Nephron (organoid): Measurements from ENCODE around the gene ZNF423.

Source experiments
- H3K27ac Mint-ChIP-seq, 3 experiments: 2 replicates each; pipeline ENCODE4 v1.8.0; 2020; ENCODE audit warnings: mixed read lengths in 3 of 3, mild to moderate bottlenecking in 2 of 3, moderate library complexity in 1 of 3
- H3K27me3 Mint-ChIP-seq: 2 replicates; pipeline ENCODE4 v1.8.0; 2021; ENCODE audit warnings: low read depth, mild to moderate bottlenecking, moderate library complexity, mixed read lengths
- H3K36me3 Mint-ChIP-seq: 2 replicates; pipeline ENCODE4 v1.8.0; 2020; ENCODE audit warnings: low read depth, mixed read lengths
- H3K4me1 Mint-ChIP-seq: 2 replicates; pipeline ENCODE4 v1.8.0; 2020; ENCODE audit warnings: mixed read lengths
- H3K4me3 Mint-ChIP-seq, 3 experiments: 2 replicates each; pipeline ENCODE4 v1.8.0; 2020; ENCODE audit warnings: mild to moderate bottlenecking in 3 of 3, mixed read lengths in 3 of 3, moderate library complexity in 2 of 3
- H3K9me3 Mint-ChIP-seq: 2 replicates; pipeline ENCODE4 v1.8.0; 2020; ENCODE audit warnings: mixed read lengths
- TF ChIP-seq, protein P1 (sequence below), 3 experiments: fragments of 200-600 bp; sonication (generic); IDR thresholded peaks; one replicate each; pipeline ENCODE4 v1.5.0; 2021; ENCODE audit warnings: antibody characterized with exemption in 3 of 3; ENCODE audit not compliant: unreplicated experiment in 3 of 3

Gene ZNF423

DNA sequence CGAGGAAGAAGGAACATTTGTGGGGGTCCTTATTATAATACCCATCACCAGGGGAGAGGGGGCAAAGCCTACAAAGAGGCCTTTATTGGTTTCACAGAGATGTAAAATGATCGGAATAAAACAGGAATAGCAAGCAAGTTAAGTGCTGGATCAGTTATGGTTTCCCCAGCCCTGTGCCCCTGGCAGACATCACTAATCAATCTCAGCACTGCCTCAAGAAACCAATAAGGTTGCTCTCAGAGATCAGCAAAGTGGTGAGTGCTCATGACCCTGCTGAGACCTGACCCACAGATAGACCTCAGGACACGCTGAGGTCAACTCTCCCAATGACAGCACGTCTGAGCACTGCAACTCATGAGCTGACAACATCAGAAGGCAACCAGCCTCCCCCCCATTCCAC lies 66.3 kb downstream of the ZNF423 start:
- H3K9me3 Mint-ChIP-seq, result no peaks in the 10 kb centered on the region
- no peaks in the 10 kb centered on the region for H3K27me3 Mint-ChIP-seq
- H3K4me1 Mint-ChIP-seq, result peaks cover 48% of the 10 kb centered on the region
- peak overlapping the region; percentile 85 to 99 (median 86) for H3K27ac Mint-ChIP-seq
- H3K4me3 Mint-ChIP-seq, result peak overlapping the region in 1 of 3 experiments; percentile 57
- TF ChIP-seq, protein P1, sequence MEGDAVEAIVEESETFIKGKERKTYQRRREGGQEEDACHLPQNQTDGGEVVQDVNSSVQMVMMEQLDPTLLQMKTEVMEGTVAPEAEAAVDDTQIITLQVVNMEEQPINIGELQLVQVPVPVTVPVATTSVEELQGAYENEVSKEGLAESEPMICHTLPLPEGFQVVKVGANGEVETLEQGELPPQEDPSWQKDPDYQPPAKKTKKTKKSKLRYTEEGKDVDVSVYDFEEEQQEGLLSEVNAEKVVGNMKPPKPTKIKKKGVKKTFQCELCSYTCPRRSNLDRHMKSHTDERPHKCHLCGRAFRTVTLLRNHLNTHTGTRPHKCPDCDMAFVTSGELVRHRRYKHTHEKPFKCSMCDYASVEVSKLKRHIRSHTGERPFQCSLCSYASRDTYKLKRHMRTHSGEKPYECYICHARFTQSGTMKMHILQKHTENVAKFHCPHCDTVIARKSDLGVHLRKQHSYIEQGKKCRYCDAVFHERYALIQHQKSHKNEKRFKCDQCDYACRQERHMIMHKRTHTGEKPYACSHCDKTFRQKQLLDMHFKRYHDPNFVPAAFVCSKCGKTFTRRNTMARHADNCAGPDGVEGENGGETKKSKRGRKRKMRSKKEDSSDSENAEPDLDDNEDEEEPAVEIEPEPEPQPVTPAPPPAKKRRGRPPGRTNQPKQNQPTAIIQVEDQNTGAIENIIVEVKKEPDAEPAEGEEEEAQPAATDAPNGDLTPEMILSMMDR (IDR thresholded peaks at IDR 0.05; ENCODE audit: unreplicated experiment in 3 of 3), result no peak
- H3K36me3 Mint-ChIP-seq, result no peaks in the 10 kb centered on the region

DNA sequence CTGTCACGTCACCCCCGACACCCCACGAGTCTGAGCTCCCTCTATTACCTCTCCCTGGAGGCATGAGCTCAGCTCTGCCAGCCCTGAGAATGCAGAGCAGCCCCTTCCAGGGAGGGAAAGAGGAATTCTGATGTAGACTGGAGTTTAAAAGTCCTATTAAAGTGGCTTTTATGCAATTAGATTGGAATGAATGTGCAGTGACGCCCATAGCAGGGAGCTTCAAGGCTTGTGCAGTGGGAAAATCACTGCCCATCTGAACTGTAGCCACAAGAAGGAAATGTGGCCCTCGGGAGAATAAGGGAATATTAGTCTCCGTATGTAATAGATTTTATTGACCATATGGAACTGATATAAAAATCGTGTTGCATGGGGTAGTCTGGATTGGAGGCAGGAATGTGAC lies 66.9 kb downstream of the ZNF423 start:
- Mint-ChIP-seq H3K27ac (peak overlapping the region; percentile 85 to 99 (median 86)), H3K27me3 (no peaks in the 10 kb centered on the region), H3K36me3 (peaks cover 5% of the 10 kb centered on the region), H3K9me3 (no peaks in the 10 kb centered on the region), H3K4me3 (peak overlapping the region in 1 of 3 experiments; percentile 48), H3K4me1 (peaks cover 43% of the 10 kb centered on the region)
- TF ChIP-seq, protein P1 (IDR thresholded peaks at IDR 0.05; ENCODE audit: unreplicated experiment in 3 of 3), result no peak

DNA sequence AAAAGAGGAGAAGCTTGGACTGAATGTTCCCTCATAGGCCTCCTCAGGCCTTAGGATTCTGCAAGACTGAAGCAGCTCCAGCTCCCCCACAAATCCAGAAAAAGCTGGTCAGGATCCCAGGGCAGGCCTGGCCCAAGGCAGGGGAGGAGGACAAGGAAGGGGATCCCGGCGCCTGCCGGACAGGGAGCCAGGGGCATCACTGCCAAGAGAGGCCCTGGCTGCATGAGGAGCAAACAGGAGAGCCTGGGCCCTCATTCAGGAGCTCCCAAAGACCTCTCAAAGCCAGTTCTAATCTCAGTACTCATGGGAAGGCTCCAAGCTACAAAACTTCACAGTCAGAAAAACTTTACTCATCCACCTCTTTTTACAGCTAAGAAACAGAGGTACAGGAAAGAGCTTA lies 67.3 kb downstream of the ZNF423 start:
- Mint-ChIP-seq H3K9me3 (no peaks in the 10 kb centered on the region), H3K27me3 (no peaks in the 10 kb centered on the region), H3K36me3 (peaks cover 7% of the 10 kb centered on the region), H3K4me1 (peaks cover 43% of the 10 kb centered on the region), H3K27ac (peak overlapping the region; percentile 85 to 99 (median 86)), H3K4me3 (peak overlapping the region in 1 of 3 experiments; percentile 48)
- TF ChIP-seq, protein P1 (IDR thresholded peaks at IDR 0.05; ENCODE audit: unreplicated experiment in 3 of 3), result no peak

DNA sequence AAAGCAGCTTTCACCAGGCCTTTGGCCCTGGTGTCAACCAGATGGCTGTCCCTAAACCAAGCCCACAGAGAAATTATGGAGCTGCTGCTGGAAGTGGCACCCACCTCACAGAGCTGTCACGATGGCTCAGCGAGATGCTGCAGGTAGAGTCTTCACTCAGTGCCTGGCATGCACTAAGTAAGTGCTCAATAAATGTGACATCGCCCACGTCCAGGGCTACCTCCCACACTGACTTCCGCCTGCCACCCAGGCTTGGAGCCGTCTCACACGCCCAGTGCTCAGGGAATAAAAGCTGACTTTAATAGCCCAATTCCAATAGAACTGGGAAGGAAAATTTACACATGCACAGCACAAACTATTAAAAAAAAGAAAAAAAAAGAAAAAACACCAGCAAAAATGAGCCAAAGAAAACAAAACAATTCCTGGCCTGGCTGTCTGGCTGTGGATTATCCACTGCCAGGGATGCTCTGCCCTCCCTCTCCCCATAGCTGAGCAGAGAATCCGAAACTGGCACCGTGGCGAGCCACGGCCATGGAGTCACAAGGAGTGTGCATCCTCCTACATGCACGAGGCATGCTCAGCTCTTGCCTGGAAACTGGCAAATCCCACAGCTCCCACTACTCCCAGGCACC lies 68.9 kb downstream of the ZNF423 start:
- TF ChIP-seq, protein P1 (IDR thresholded peaks at IDR 0.05; ENCODE audit: unreplicated experiment in 3 of 3), result no peak
- no peaks in the 10 kb centered on the region for H3K27me3 Mint-ChIP-seq
- peaks cover 43% of the 10 kb centered on the region for H3K4me1 Mint-ChIP-seq
- H3K27ac Mint-ChIP-seq, result peak overlapping the region in 2 of 3 experiments; percentile 77 to 99
- H3K9me3 Mint-ChIP-seq, result no peaks in the 10 kb centered on the region
- H3K36me3 Mint-ChIP-seq, result peaks cover 13% of the 10 kb centered on the region
- no peak overlapping the region for H3K4me3 Mint-ChIP-seq

DNA sequence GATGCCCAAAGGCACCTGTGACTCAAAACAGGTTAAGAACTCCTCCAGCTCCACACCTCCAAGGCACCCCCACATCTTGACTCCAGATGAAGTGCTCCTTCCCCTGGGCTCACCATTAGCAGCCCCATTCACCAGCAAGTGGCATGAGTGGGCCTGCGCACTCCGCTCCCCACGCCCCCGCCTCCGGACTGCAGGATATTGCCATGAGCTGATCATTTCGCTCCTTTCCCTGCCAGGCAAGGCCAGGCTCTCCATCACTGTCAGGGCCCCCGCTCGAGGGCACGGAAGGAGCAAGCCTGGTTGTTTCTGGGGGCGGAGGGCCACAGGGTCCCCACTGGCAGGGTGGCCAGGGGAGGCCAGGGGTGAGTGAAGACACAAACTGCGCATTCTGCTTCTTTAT lies 69.9 kb downstream of the ZNF423 start:
- Mint-ChIP-seq H3K4me1 (peaks cover 42% of the 10 kb centered on the region), H3K4me3 (no peak overlapping the region), H3K27me3 (no peaks in the 10 kb centered on the region), H3K36me3 (peaks cover 17% of the 10 kb centered on the region), H3K9me3 (no peaks in the 10 kb centered on the region), H3K27ac (peak overlapping the region in 2 of 3 experiments; percentile 27 to 35)
- TF ChIP-seq, protein P1 (IDR thresholded peaks at IDR 0.05; ENCODE audit: unreplicated experiment in 3 of 3), result no peak

DNA sequence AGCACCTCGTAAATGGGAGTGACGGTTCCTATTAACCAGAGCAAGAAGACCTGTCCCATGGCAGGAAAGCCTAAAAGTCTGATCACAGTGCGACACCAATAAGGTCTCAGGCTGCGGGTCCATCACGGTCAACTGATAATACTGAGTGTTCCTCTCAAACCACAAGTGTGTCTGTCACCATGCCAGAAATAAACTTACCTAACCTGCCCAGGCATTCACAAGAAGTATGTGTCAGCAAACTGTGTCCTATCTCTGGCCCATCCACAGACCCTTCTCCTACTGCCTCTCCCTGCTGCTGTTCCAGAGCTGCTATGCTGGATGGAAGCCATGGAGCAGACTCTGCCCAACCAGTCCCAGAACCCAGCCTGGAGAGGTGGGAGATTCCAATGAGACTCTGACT lies 73.5 kb downstream of the ZNF423 start:
- Mint-ChIP-seq H3K36me3 (peaks cover 20% of the 10 kb centered on the region), H3K4me1 (peaks cover 25% of the 10 kb centered on the region), H3K9me3 (no peaks in the 10 kb centered on the region), H3K27ac (peak overlapping the region in 1 of 3 experiments; percentile 31), H3K27me3 (no peaks in the 10 kb centered on the region), H3K4me3 (no peak overlapping the region)
- TF ChIP-seq, protein P1 (IDR thresholded peaks at IDR 0.05; ENCODE audit: unreplicated experiment in 3 of 3), result no peak
